GM12878 (cell line): ENCODE results near the gene ARAP2.

Experiments
- ATF2 ChIP-seq: IDR thresholded peaks from 2 replicates; pipeline ENCODE4 v1.6.1; 2012; ENCODE audit warnings: low read length, inconsistent platforms
- CREB1 ChIP-seq: IDR thresholded peaks from 2 replicates; pipeline ENCODE4 v1.6.1; 2012; ENCODE audit warnings: low read depth, mild to moderate bottlenecking, inconsistent platforms
- MAX ChIP-seq: IDR thresholded peaks from 2 replicates; pipeline ENCODE4 v1.6.1; 2012; ENCODE audit warnings: low read depth, low read length, improper control_type of control experiment
- TF ChIP-seq, protein P1 (sequence below): fragments of 450-650 bp; formaldehyde crosslinking; IDR thresholded peaks from 2 replicates; pipeline ENCODE4 v1.4.0; 2022; ENCODE audit warnings: mild to moderate bottlenecking, moderate library complexity
- TF ChIP-seq, protein P2 (sequence below): IDR thresholded peaks from 2 replicates; pipeline ENCODE4 v1.6.1; 2011; ENCODE audit warnings: mild to moderate bottlenecking, low read depth, low read length, moderate library complexity; ENCODE audit not compliant: insufficient replicate concordance

- TF ChIP-seq ATF2 (no peak), CREB1 (no peak), MAX (no peak)
- TF ChIP-seq, protein P1, sequence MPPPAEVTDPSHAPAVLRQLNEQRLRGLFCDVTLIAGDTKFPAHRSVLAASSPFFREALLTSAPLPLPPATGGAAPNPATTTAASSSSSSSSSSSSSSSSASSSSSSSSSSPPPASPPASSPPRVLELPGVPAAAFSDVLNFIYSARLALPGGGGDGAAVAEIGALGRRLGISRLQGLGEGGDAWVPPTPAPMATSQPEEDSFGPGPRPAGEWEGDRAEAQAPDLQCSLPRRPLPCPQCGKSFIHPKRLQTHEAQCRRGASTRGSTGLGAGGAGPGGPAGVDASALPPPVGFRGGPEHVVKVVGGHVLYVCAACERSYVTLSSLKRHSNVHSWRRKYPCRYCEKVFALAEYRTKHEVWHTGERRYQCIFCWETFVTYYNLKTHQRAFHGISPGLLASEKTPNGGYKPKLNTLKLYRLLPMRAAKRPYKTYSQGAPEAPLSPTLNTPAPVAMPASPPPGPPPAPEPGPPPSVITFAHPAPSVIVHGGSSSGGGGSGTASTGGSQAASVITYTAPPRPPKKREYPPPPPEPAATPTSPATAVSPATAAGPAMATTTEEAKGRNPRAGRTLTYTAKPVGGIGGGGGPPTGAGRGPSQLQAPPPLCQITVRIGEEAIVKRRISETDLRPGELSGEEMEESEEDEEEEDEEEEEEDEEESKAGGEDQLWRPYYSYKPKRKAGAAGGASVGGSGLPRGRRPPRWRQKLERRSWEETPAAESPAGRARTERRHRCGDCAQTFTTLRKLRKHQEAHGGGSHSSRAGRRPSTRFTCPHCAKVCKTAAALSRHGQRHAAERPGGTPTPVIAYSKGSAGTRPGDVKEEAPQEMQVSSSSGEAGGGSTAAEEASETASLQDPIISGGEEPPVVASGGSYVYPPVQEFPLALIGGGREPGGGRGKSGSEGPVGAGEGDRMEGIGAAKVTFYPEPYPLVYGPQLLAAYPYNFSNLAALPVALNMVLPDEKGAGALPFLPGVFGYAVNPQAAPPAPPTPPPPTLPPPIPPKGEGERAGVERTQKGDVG: no peak
- TF ChIP-seq, protein P2, sequence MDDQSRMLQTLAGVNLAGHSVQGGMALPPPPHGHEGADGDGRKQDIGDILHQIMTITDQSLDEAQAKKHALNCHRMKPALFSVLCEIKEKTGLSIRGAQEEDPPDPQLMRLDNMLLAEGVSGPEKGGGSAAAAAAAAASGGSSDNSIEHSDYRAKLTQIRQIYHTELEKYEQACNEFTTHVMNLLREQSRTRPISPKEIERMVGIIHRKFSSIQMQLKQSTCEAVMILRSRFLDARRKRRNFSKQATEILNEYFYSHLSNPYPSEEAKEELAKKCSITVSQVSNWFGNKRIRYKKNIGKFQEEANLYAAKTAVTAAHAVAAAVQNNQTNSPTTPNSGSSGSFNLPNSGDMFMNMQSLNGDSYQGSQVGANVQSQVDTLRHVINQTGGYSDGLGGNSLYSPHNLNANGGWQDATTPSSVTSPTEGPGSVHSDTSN: no peak
These were observed 37.2 kb upstream of the ARAP2 start, which contains the start of gene DTHD1 for GRCh38 chr4:36281384-36282106.
